HG03064 (cell line): ENCODE results near the gene MGMT.

ENCODE experiments used
- ATAC-seq: cut with Tn5 transposase; IDR thresholded peaks from one replicate; pipeline ENCODE4 v1.9.1; 2021; ENCODE audit warnings: low read depth; ENCODE audit not compliant: unreplicated experiment

Gene MGMT

DNA sequence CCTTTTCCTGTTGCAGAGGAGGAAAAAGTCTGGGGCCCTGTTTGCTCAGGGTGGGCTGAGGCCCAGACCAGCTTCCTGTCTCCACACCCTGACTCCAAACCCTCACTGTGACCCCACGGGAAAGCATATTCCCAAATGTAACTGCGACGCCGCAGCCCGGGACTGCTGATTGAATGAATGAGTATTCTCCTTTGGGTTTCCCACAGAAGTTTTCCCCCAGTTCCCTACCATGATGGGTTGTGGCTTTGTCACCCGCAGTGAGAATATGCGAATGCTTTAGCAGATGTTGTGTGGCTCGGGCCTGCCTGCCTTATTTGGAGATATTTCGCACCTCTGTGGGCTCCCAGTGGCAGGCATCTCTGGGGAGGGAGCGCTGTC is 50.6 kb downstream of the MGMT start:
- no peak for ATAC-seq

DNA sequence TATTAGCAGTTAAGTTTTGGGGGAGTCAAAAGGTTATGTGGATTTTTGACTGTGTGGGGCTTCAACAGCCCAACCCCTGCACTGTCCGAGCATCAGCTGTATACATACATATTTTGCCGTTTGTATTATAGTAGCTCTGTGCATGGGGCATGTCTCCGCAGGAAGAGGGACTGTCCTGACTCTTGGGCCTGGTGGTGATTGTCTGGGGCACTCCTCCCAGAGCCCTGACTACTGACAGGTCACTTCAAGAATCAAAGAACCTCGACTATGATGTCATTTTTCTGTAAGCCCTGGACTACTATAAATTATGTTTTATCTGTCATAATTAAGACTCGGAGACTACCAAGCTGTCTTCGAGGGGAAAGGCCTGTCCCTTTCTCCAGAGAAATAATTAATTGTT is 51.8 kb downstream of the MGMT start:
- ATAC-seq = no peak

- no peak for ATAC-seq
These were observed 53.5 kb downstream of the MGMT start for GRCh38 chr10:129520440-129521080.

- ATAC-seq = no peak
These were observed 54.4 kb downstream of the MGMT start for GRCh38 chr10:129521161-129522025.

GRCh38 chr10:129522041-129522585 is 55.1 kb downstream of the MGMT start:
- ATAC-seq = no peak

- ATAC-seq = no peak
These were observed 56.1 kb downstream of the MGMT start for GRCh38 chr10:129523031-129523722.

GRCh38 chr10:129523723-129524316 is 56.8 kb downstream of the MGMT start:
- ATAC-seq = no peak

- ATAC-seq = no peak
These were observed 57.9 kb downstream of the MGMT start for GRCh38 chr10:129524936-129525335.

- no peak for ATAC-seq
These were observed 58.4 kb downstream of the MGMT start for GRCh38 chr10:129525401-129525801.

GRCh38 chr10:129526943-129527342 is 59.9 kb downstream of the MGMT start:
- no peak for ATAC-seq

DNA sequence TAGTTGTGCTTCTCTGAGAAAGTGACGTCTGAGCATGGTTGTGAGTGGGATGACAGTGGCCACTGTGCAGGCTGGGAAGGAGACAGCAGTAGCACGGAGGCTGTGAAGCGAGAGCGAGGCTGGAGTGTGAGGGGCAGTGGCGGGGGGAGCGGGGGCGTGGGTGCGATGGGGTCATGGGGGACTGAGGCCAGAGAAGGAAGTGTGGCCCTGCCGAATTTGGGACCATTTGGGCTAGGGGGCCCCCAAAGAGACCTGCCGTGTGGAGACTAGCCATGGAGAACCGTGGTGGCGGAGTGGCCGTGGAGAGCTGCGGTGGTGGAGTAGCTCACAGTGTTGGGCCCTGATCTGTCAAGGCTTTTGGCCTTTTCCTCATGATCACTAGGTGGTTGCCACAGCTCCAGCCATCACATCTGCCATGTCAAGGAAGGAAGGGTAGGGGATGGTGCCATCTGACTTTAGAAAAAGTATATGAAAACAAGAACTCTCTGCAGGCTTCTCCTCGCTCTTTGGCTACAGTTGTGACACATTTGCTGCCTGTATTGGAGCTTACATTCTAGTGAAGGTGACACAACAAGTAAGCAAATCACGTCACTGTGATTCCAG is 61.4 kb downstream of the MGMT start:
- no peak for ATAC-seq

- no peak for ATAC-seq
These were observed 63.5 kb downstream of the MGMT start for GRCh38 chr10:129530581-129530980.

GRCh38 chr10:129531195-129531968 is 64.3 kb downstream of the MGMT start:
- no peak for ATAC-seq

DNA sequence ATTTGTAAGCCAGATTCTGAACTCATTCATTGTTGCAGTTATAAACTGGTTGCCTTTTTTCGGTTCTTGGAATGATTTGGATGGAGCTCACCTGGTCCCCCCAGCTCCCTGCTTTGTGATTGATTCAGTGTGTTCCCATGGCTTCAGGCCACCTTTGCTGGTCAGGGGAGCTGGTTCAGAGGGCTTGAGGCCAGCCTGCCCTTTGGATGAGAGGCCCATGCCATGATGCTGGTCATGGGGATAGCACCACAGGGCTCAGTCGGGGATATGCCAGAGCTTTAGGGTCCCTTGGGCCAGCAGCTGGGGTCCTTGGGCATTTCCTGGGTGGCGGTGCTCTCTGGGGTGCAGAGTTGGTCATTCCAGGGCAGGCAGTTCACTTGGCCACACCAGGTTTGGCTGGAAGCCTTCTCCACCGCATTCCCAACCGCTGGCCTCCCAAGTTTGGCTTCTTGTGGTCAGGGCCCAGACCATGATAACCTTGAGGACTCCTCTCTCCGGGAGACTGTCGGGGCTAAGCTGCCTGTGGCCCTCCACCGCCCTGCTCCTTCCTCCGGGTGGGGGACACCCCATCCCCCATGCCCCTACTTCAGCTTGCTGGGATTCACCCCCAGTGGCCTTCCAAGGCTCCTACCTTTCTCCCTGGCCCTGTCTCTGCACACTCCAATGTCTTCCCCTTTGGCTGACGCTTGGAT is 65.1 kb downstream of the MGMT start:
- no peak for ATAC-seq

DNA sequence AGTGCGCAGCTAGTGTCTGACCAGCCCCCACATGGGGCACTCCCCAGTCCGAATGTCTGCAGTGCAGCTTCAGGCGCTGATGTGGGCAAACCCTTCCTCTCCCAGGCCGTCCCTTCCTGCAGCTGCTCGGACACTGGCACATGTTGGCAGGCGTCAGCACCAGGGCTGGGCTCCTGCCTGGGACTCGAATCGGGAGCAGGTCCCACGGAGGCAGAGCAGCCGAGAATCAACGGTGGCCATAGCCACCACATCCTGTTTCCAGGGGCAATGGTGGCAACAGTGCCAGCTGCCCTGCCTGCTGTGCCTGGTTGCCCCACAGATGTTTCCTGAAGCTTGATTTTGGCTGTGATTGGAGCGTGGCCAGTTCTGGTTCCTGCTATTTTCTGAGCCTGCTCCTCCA is 65.8 kb downstream of the MGMT start:
- no peak for ATAC-seq

GRCh38 chr10:129533281-129533680 is 66.2 kb downstream of the MGMT start:
- no peak for ATAC-seq

GRCh38 chr10:129534826-129535225 is 67.8 kb downstream of the MGMT start:
- ATAC-seq = no peak

- ATAC-seq = no peak
These were observed 69.3 kb downstream of the MGMT start for GRCh38 chr10:129536336-129536735.

DNA sequence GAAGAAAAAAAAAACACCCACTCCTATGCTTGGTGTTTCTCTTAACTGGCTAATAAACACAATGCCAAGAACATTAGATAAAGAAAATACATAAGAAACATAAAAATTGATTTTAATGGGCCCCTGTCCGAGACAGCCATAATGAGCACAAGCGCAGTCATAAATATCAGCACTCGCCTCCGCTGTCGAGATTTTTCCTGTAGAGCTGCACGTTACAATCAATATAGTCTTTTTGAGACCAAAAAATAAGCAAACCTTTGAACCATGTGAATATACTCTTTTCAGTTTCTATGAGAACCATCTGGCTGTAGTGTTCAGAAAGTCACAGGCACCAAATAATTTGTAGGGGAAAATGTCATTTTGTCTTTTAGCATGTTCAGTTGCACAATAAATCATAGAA is 70.1 kb downstream of the MGMT start:
- no peak for ATAC-seq
